H1 (cell line): ENCODE results near the gene USP37. TPM values are rescaled to one million over a fixed set of nuclear protein-coding genes. Genes with fewer than 3 reads are reported as not detected.

Source experiments
- EGR1 ChIP-seq: IDR thresholded peaks from 2 replicates; pipeline ENCODE4 v1.6.1; 2011; ENCODE audit warnings: low read depth, low read length, borderline replicate concordance
- JUND ChIP-seq: IDR thresholded peaks from 2 replicates; pipeline ENCODE4 v1.6.1; 2011; ENCODE audit warnings: mild to moderate bottlenecking, improper control_type of control experiment, low read length
- MAX ChIP-seq: IDR thresholded peaks from 2 replicates; pipeline ENCODE4 v1.6.1; 2012; ENCODE audit warnings: inconsistent platforms
- PHF8 ChIP-seq: fragments of 200-600 bp; sonication (generic); conservative IDR thresholded peaks from 2 replicates; pipeline ENCODE4 v1.7.1; 2012; ENCODE audit warnings: low read depth, mild to moderate bottlenecking, inconsistent platforms, low read length, moderate library complexity
- SIN3A ChIP-seq, 2 experiments: IDR thresholded peaks in 1 of 2; conservative IDR thresholded peaks in 1 of 2; 2 replicates each; pipeline ENCODE4 v1.6.1; 2011 to 2012; ENCODE audit warnings: low read length in 2 of 2, improper control_type of control experiment in 1 of 2, low read depth in 1 of 2, mild to moderate bottlenecking in 1 of 2
- polyA plus RNA-seq, 7 experiments: library from polyadenylated mRNA; depleted of rRNA in 3 of 7; stranded (reverse) in 5 of 7; unstranded in 2 of 7; fragments of >200 nt in 5 of 7; fragments of 200-250 nt in 2 of 7; gene quantifications; 1 replicate in 5 of 7; 2 replicates in 1 of 7; 4 replicates in 1 of 7; pipeline versions ENCODE4 v1.2.1 to v1.2.3, GENCODE V29; 2011 to 2013; ENCODE audit warnings: missing spikeins in 2 of 7, mixed read lengths in 2 of 7
- total RNA-seq: library from RNA; stranded (reverse); fragmentation: NEBNext Ultra II Directional; extraction: Animal tissue kit (Norgen Biotek cat#: 25700); gene quantifications from 2 replicates; pipeline ENCODE4 v1.2.1, GENCODE V29; 2021

USP37 gene
- total and polyA plus RNA-seq, 2 of the 8 experiments (the other 6 are each of a cell fraction or from before 2014, with no cell fraction given): 3.8 to 29.1 TPM

- TF ChIP-seq EGR1 (no peak), PHF8 (no peak), MAX (no peak), JUND (no peak), SIN3A (conservative IDR thresholded peaks at IDR 0.05 in 1 of 2, IDR thresholded peaks at IDR 0.05 in 1 of 2; ENCODE audit: low read depth in 1 of 2, low read length in 2 of 2) (no peak)
Observed at GRCh38 chr2:218432676-218433365, 135.3 kb downstream of the USP37 start (continued).
